Epithelial cell of proximal tubule (primary cell): ENCODE data around the gene GABRR3. TPM values are rescaled to one million over a fixed set of nuclear protein-coding genes. Genes with fewer than 3 reads are reported as not detected.
A peak's percentile ranks its signal among the peaks of the same experiment; 100 is the strongest.

Experiments used
- DNase-seq: peaks from one replicate; pipeline ENCODE4 v3.0.0-alpha.2; 2011; ENCODE audit warnings: low read depth
- H3K4me3 ChIP-seq: 2 replicates; pipeline ENCODE4 v1.5.1; 2011; ENCODE audit warnings: low read depth, mild to moderate bottlenecking, low read length
- CTCF ChIP-seq: conservative IDR thresholded peaks from 2 replicates; pipeline ENCODE4 v1.5.1; 2012; ENCODE audit warnings: low read depth, mild to moderate bottlenecking, low read length
- total RNA-seq: library from RNA; depleted of rRNA; stranded (reverse); fragments of >200 nt; gene quantifications from 2 replicates; pipeline ENCODE4 v1.2.3, GENCODE V29; 2015

GABRR3 gene
- total RNA-seq, 1 donor from 2014 or later, result not detected

GRCh38 chr3:97969541-97969940, 65.6 kb downstream of the GABRR3 start:
- no peak for TF ChIP-seq CTCF
- no peak for DNase-seq
- no peak overlapping the region for H3K4me3 ChIP-seq

DNA sequence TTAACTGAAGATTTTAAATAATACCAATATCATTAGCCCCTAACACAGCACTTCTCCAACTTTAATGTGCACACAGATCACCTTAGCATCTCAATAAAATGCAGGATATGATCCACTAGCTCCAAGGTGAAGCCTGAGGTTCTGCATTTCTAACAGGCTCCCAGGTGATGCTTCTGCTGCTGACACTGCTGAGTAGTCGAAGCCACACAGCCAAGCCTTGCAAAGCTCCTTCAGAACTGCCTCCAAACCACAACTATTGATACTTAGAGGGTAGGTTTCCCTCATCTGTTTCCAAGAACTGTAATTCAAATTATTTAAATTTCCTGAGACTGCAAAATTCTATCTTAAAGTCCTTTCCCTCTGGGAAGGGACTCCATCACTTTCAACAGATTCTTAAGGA, 66.7 kb downstream of the GABRR3 start:
- H3K4me3 ChIP-seq, result no peak overlapping the region
- no peak for DNase-seq
- no peak for TF ChIP-seq CTCF

- TF ChIP-seq CTCF, result peak; percentile 33
- H3K4me3 ChIP-seq, result no peak overlapping the region
- no peak for DNase-seq
Measured at GRCh38 chr3:97967966-97968365, 67.1 kb downstream of the GABRR3 start.

GRCh38 chr3:97960993-97961766, 73.9 kb downstream of the GABRR3 start:
- no peak overlapping the region for H3K4me3 ChIP-seq
- no peak for DNase-seq
- no peak for TF ChIP-seq CTCF

- H3K4me3 ChIP-seq, result no peak overlapping the region
- no peak for TF ChIP-seq CTCF
- no peak for DNase-seq
Measured at GRCh38 chr3:97960551-97960950, 74.6 kb downstream of the GABRR3 start.

GRCh38 chr3:97959872-97960271, 75.2 kb downstream of the GABRR3 start:
- H3K4me3 ChIP-seq, result no peak overlapping the region
- no peak for DNase-seq
- no peak for TF ChIP-seq CTCF

- DNase-seq, result no peak
- H3K4me3 ChIP-seq, result no peak overlapping the region
- TF ChIP-seq CTCF, result no peak
Measured at GRCh38 chr3:97958796-97959195, 76.3 kb downstream of the GABRR3 start.
